GM18907 (cell line): ENCODE data around the gene ERG28.
"Not testable (repeated sequence)": the region's sequence is repeated elsewhere in the genome, so short reads cannot be mapped to it uniquely, and the experiment has no call there.

Source experiments
- ATAC-seq: cut with Tn5 transposase; IDR thresholded peaks from one replicate; pipeline ENCODE4 v1.9.1; 2021; ENCODE audit warnings: mild to moderate bottlenecking, moderate library complexity; ENCODE audit not compliant: unreplicated experiment

ERG28 gene

GRCh38 chr14:75626863-75627262, 33.8 kb downstream of the ERG28 start:
- ATAC-seq, result no peak

GRCh38 chr14:75626396-75626795, 34.3 kb downstream of the ERG28 start:
- no peak for ATAC-seq

GRCh38 chr14:75625034-75625433, 35.6 kb downstream of the ERG28 start:
- ATAC-seq, result no peak

GRCh38 chr14:75619548-75619947, 41.1 kb downstream of the ERG28 start:
- ATAC-seq, result no peak

- ATAC-seq, result no peak
These were observed 45.5 kb downstream of the ERG28 start for GRCh38 chr14:75615200-75615599.

- ATAC-seq, result no peak
These were observed 46.5 kb downstream of the ERG28 start for GRCh38 chr14:75614179-75614578.

GRCh38 chr14:75612157-75612556, 48.5 kb downstream of the ERG28 start:
- ATAC-seq, result no peak

GRCh38 chr14:75610834-75611233, 49.8 kb downstream of the ERG28 start:
- no peak for ATAC-seq

GRCh38 chr14:75609606-75610475, 50.8 kb downstream of the ERG28 start:
- no peak for ATAC-seq

GRCh38 chr14:75609116-75609515, 51.6 kb downstream of the ERG28 start:
- no peak for ATAC-seq

- ATAC-seq, result no peak
These were observed 52.6 kb downstream of the ERG28 start for GRCh38 chr14:75607842-75608640.

GRCh38 chr14:75607044-75607443, 53.6 kb downstream of the ERG28 start:
- ATAC-seq, result no peak

GRCh38 chr14:75605916-75606315, 54.8 kb downstream of the ERG28 start:
- ATAC-seq, result no peak

GRCh38 chr14:75604979-75605851, 55.5 kb downstream of the ERG28 start:
- ATAC-seq, result no peak

- no peak for ATAC-seq
These were observed 58.2 kb downstream of the ERG28 start for GRCh38 chr14:75602503-75602902.

GRCh38 chr14:75601061-75601460, 59.6 kb downstream of the ERG28 start:
- not testable (repeated sequence) for ATAC-seq

- not testable (repeated sequence) for ATAC-seq
These were observed 60.6 kb downstream of the ERG28 start for GRCh38 chr14:75600100-75600499.
